HFFc6 (cell line): ENCODE results near the gene EDEM3. TPM values are rescaled to one million over a fixed set of nuclear protein-coding genes. Genes with fewer than 3 reads are reported as not detected.

ENCODE experiments used
- DNase-seq: peaks from one replicate; pipeline ENCODE4 v3.0.0-alpha.2; 2018
- H3K27ac Mint-ChIP-seq: 2 replicates; pipeline ENCODE4 v1.8.0; 2020; ENCODE audit warnings: mild to moderate bottlenecking, mixed read lengths
- H3K27me3 Mint-ChIP-seq: 2 replicates; pipeline ENCODE4 v1.8.0; 2021; ENCODE audit warnings: mild to moderate bottlenecking, moderate library complexity, mixed read lengths; ENCODE audit not compliant: insufficient read depth
- H3K36me3 Mint-ChIP-seq: 2 replicates; pipeline ENCODE4 v1.8.0; 2021; ENCODE audit warnings: low read depth, mixed read lengths
- H3K4me1 Mint-ChIP-seq: 2 replicates; pipeline ENCODE4 v1.8.0; 2020; ENCODE audit warnings: low read depth, mixed read lengths
- H3K4me3 Mint-ChIP-seq: 2 replicates; pipeline ENCODE4 v1.8.0; 2020; ENCODE audit warnings: mild to moderate bottlenecking, moderate library complexity, mixed read lengths
- H3K9me3 Mint-ChIP-seq: 2 replicates; pipeline ENCODE4 v1.8.0; 2020; ENCODE audit warnings: mild to moderate bottlenecking, mixed read lengths
- total RNA-seq, 6 experiments: library from RNA; stranded (reverse); fragmentation: NEBNext Ultra II Directional; extraction: Animal tissue kit (Norgen Biotek cat#: 25700); gene quantifications; 2 replicates in 1 of 6; 3 replicates in 5 of 6; pipeline ENCODE4 v1.2.3, GENCODE V29; 2021
- TF ChIP-seq, protein P1 (sequence below): fragments of 200-600 bp; sonication (generic); IDR thresholded peaks from 2 replicates; pipeline ENCODE4 v1.5.0; 2021; ENCODE audit warnings: antibody characterized with exemption, mild to moderate bottlenecking

EDEM3 gene
- total RNA-seq, 6 experiments from 2014 or later: 29.9 to 38.6 (median 32.3) TPM

DNA sequence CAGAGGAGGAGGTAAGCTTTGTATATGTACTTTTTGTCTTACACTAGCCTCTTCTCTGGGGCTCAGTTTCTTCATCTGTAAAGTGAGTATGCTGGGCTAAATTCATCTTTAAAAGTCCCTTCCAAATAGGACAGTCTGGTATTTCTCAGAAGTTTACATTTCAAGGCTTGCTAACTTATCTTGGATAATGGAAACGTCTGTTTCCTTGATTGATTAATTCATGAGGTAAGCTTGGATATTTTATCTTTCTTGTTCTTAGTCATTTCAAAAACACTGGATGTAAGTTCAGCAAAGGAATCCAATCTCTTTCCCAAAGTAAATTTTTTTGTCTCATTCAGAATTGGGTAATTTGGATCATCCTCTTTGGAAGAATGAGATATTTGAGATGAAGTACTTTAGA is 111.0 kb downstream of the EDEM3 start:
- H3K4me3 Mint-ChIP-seq: no peak overlapping the region
- TF ChIP-seq, protein P1, sequence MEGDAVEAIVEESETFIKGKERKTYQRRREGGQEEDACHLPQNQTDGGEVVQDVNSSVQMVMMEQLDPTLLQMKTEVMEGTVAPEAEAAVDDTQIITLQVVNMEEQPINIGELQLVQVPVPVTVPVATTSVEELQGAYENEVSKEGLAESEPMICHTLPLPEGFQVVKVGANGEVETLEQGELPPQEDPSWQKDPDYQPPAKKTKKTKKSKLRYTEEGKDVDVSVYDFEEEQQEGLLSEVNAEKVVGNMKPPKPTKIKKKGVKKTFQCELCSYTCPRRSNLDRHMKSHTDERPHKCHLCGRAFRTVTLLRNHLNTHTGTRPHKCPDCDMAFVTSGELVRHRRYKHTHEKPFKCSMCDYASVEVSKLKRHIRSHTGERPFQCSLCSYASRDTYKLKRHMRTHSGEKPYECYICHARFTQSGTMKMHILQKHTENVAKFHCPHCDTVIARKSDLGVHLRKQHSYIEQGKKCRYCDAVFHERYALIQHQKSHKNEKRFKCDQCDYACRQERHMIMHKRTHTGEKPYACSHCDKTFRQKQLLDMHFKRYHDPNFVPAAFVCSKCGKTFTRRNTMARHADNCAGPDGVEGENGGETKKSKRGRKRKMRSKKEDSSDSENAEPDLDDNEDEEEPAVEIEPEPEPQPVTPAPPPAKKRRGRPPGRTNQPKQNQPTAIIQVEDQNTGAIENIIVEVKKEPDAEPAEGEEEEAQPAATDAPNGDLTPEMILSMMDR: no peak
- no peak overlapping the region for H3K27ac Mint-ChIP-seq
- no peak for DNase-seq
- peaks cover 30% of the 10 kb centered on the region for H3K27me3 Mint-ChIP-seq
- peaks cover 10% of the 10 kb centered on the region for H3K4me1 Mint-ChIP-seq
- no peaks in the 10 kb centered on the region for H3K36me3 Mint-ChIP-seq
- H3K9me3 Mint-ChIP-seq: no peaks in the 10 kb centered on the region

DNA sequence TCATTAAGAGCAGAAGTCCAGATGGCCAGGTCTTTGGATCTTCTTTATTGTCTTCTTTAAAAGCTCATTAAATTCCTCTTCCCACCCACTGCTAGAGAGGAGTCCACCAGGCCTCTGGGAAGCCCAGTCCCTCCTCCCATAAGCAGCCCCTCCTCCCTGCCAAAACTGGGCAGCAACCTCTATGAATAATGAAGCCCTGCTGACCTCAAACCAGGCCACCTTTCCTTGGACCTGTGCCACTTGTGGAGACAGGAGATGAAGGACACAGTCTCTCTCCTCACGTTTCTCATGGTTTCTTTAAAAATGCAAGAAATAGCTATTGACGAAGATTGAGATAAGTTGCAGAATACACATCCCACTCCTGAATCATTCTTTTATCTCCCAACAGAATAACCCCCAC is 112.8 kb downstream of the EDEM3 start:
- no peak for DNase-seq
- Mint-ChIP-seq H3K27me3 (peaks cover 28% of the 10 kb centered on the region), H3K4me3 (no peak overlapping the region), H3K9me3 (no peaks in the 10 kb centered on the region), H3K27ac (no peak overlapping the region), H3K36me3 (no peaks in the 10 kb centered on the region), H3K4me1 (no peaks in the 10 kb centered on the region)
- TF ChIP-seq, protein P1: no peak

DNA sequence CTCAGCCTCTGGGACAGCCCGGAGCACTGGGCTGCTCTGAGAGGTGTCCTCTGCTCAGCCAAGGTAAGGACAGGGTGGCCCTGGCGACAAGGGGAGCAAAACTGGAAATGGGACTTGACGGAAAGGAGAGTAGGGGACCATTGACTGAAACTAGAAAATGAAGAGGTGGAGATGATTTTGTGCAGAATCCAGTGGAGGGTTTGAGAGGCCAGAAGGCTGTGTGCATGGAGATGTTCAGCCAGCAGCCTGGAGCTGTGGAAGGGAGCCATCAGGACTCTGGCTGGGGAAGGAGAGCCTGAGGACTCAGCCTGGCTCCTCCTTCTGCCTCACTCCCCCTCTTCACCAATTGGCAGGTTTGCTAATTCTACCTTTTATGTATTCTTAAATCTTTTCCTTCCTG is 114.2 kb downstream of the EDEM3 start:
- H3K9me3 Mint-ChIP-seq: no peaks in the 10 kb centered on the region
- H3K27me3 Mint-ChIP-seq: peaks cover 27% of the 10 kb centered on the region
- DNase-seq: no peak
- H3K4me3 Mint-ChIP-seq: no peak overlapping the region
- H3K36me3 Mint-ChIP-seq: no peaks in the 10 kb centered on the region
- H3K27ac Mint-ChIP-seq: no peak overlapping the region
- no peaks in the 10 kb centered on the region for H3K4me1 Mint-ChIP-seq
- TF ChIP-seq, protein P1: no peak

Other genes with a start within 250 kb of the EDEM3 start
- 10 to 100 TPM; 13.2 to 29.8 (median 27.6) TPM for gene NIBAN1, start 219.7 kb upstream of the EDEM3 start, total RNA-seq